Motor neuron (in vitro differentiated cells): Measurements from ENCODE around the gene MEN1. TPM values are rescaled to one million over a fixed set of nuclear protein-coding genes. Genes with fewer than 3 reads are reported as not detected.

Experiments used
- ATAC-seq, 8 experiments: fragments of 200-7000 bp; cut with Tn5 transposase; replicated peaks in 6 of 8; 2 replicates each; pipeline ENCODE4 v1.8.0; 2021; ENCODE audit warnings: mild to moderate bottlenecking in 8 of 8, moderate library complexity in 8 of 8
- H3K27ac ChIP-seq, 2 donors: fragments of 250-450 bp; sonication (Bioruptor Pico); 2 replicates each; pipeline ENCODE4 v1.9.0; 2021; ENCODE audit warnings: antibody characterized with exemption in 2 of 2, mild to moderate bottlenecking in 2 of 2, moderate library complexity in 1 of 2
- H3K4me1 ChIP-seq, 2 donors: fragments of 250-450 bp; sonication (Bioruptor Pico); replicated peaks in 1 of 2; 2 replicates each; pipeline ENCODE4 v1.6.1; 2021; ENCODE audit warnings: antibody characterized with exemption in 2 of 2, mild to moderate bottlenecking in 2 of 2, moderate library complexity in 1 of 2
- H3K4me3 ChIP-seq, 5 donors: fragments of 250-450 bp; sonication (Bioruptor Pico); 2 replicates each; pipeline ENCODE4 v1.9.0; 2021; ENCODE audit warnings: antibody characterized with exemption in 5 of 5, mild to moderate bottlenecking in 5 of 5, moderate library complexity in 4 of 5
- WGBS, 10 experiments: fragments of 450-650 bp; shearing (Covaris generic); methylation state at CpG; one replicate each; pipeline ENCODE4 v1.0.0; 2022; 5-methylcytosine and 5-hydroxymethylcytosine counted together
- in situ Hi-C, 9 experiments: fragments of 400-800 bp; cut with MboI; loops; one replicate each; pipeline ENCODE4 v1.15.0; 2021; ENCODE audit warnings: low sequenced_read_pairs in 9 of 9, low pct_unique_long_range_greater_than_20kb in 2 of 9; ENCODE audit not compliant: unreplicated experiment in 9 of 9
- total RNA-seq, 8 experiments: library from RNA; unstranded; fragments of 300-600 nt; gene quantifications; 2 replicates each; pipeline versions ENCODE4 v1.2.3 to v1.2.4, GENCODE V29; 2022

MEN1 gene
- total RNA-seq, result 10 to 100 TPM; 12.8 to 28.2 (median 17.3) TPM

DNA sequence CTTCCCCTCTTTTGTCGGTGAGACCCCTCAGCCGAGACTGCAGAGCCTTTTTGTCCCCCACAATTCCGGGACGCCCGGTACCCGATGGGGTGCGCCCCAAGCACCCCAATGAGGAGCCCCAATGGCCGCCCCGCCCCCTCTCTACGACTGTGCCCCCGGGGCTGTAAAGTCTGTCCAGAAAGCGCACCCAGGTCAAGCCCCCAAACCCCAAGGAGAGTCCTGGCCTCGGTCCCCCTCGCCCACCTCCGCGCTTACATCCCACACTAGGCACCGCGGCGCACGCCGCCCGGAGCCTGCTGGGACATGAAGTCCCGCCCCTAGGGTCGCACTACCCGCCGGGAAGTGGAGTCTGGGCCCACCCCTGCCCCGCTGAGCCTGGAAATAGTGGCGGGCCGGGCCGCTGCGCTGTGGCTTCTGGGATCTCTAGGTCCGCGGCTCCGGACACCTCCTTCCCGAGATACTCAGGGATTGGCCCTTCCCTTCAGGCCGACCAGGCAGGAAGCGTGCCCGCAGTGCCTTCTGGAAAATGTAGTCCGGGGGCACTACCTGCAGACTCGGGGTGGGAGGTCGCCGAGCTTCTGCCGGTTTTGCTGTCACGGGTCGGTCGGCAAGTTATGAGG is at the start of gene MEN1:
MEN1 (minus strand) TSS at position 281 of the 620 bp plus-strand sequence. CDS start 442 bp downstream, outside the sequence.
- in situ Hi-C loops, result no loop called here
- 0 to 5% (median 0%) methylated on average over 1 to 11 of the region's 46 CpGs; no CpG with 5 or more reads in 3 of the 10 experiments for WGBS, 10 experiments
- Histone ChIP-seq H3K4me3 (peak within 1 kb of the TSS; percentile 73 to 91 (median 86)), H3K4me1 (peaks cover 7% of the 10 kb centered on the region in 2 donors), H3K27ac (peak within 1 kb of the TSS; percentile 34 to 40)
- peak; percentile 98 to 99 (median 98) for ATAC-seq

DNA sequence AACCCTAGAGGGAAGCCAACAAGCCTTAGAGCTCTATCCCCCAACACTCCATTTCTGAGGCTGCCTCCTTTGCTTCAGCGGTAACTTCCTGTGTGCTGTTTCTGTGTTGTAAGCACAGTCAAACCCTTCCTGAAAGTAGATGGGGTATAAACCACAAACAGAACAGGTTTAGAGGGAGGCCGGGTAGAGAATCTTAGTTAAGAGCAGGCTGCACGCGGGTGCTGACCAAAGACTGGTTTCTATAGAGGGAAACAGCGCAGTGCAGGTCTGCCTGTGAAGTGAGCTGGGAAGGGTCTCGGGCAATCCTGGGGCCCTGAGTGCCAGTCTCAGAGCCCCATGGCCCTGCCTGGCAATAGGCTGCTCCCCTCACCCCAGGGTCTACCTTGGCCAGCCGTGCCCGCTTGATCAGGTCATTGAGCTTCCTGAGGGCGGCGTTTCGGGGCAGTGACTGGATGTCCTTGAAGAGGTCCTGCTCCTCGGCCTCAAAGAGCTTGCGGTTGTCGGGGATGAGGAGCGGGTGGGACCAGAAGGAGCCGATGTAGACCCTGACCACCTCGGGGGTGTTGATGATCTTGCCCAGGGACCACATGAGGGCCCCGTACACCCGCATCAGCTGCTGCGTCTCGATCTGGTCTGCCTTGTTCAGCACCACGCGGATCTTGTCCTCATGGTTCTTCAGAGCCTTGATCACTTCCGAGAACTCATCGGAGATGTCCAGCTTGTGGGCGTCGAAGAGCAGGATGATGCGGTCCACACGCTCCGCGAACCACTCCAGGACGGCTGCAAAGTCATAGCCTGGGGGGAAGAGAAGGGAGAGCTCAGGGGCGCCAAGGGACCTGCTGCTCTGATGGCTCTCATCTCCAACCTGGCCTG is 49.4 kb upstream of the MEN1 start:
- Histone ChIP-seq H3K27ac (no peak overlapping the region), H3K4me1 (peaks cover 28 to 29% of the 10 kb centered on the region in 2 donors), H3K4me3 (no peak overlapping the region)
- no peak for ATAC-seq
- 83 to 100% (median 97%) methylated on average over 1 to 16 of the region's 33 CpGs; no CpG with 5 or more reads in 3 of the 10 experiments for WGBS, 10 experiments
- in situ Hi-C loops, result no loop called here

DNA sequence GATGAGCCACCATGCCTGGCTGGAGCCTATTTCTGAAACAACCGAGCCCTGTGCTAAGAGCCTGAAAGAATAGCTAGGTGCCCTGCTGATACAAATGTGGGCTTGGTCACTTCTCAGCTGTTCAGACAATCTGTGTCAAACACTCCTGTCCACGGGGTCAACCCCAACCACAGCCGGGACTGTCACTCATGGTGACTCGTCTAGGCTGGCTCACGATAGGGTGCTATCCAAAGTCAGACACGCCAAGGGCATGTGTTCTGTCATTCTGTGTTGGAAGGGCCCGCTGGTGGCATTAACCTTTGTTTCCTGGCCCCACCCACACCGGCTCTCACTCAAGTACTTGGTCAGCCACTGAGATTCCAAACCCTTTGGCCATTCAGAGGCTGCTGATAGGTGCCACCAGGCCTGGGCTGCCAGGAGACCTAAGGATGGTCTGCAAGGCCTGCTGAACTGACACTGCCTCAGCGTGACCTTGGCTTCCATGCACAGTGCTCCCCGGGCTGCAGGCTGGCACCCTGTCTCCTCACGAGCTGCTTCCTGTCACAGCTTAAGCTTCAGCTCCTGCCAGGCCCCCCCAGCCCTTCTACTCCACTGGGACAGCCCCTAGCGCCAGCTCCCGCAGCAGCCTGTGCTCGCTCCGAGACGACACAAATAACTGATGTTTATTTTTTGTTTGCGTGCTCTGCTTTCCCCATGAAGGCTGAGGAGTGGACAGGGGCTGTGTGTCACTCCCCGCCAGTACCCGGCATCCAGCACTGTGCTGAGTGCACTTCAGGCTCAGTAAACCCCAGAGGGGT is 48.3 kb upstream of the MEN1 start:
- ATAC-seq, result no peak
- no peak overlapping the region for H3K27ac ChIP-seq
- in situ Hi-C loops, result no loop called here
- no peak overlapping the region for H3K4me3 ChIP-seq
- WGBS, 10 experiments, result 84 to 100% (median 93%) methylated on average over 1 to 7 of the region's 19 CpGs; no CpG with 5 or more reads in 6 of the 10 experiments
- peaks cover 17% of the 10 kb centered on the region in 2 donors for H3K4me1 ChIP-seq

DNA sequence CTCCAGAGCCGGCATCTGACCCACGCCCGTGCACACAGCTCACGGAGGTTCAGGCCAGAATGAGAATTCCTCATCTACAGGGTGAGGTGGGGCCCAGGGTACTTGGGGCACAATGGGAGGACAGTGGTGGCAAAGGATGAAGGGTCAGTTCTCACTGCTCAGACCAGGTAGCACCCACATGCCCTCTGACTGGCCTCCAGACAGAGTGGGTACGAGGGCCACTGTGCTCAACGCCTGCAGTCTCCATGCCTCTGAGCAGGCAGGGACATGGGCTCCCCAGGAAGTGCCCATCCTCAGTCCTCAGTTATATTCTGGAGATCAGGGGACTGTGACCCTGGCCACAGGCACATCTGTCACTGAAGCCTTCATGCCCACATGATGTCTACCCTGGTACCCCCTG is 47.1 kb upstream of the MEN1 start:
- no peak overlapping the region for H3K4me3 ChIP-seq
- peaks cover 5 to 6% of the 10 kb centered on the region in 2 donors for H3K4me1 ChIP-seq
- no peak for ATAC-seq
- H3K27ac ChIP-seq, result no peak overlapping the region
- 94 to 100% methylated on average over 3 to 4 of the region's 6 CpGs; no CpG with 5 or more reads in 8 of the 10 experiments for WGBS, 10 experiments
- in situ Hi-C loops, result no loop called here

DNA sequence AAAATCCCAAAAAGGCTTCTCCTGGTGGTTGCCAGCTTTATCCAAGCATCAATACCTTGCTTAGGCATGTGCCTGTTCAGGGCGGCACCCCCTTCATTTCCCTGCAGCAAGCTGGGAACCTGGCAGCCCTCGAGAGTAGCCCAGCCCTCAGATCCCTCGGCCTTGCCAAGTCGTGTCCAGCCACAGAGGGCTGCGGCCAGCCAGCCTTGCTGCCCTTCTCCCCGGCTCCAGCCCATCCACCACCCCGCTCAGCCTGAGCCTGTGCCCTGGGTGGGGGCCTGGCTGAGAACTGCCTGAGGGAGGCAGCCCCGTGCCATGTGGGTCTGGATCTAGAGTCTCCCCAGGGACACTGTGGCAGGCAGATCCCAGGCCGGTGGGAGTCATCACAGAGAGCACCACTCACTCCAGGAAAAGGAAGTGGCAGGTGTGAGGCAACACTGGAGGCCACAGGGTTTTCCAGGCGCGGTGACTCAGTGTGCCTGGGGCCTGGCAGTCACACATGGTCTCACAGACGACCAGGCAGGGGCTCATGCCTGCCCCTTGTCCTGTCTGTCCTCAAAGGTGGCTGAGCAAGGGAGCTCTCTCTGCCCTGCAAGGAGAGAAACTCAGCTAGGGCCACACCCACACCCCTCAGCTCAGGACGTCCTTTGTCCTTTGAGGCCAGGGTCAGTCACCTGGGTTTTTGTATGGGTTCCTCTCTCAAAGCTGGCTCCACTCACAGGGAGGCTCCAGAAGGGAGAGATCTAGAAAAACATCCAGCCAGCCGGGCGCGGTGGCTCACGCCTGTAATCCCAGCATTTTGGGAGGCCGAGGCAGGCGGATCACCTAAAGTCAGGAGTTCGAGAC is 46.3 kb upstream of the MEN1 start:
- no peaks in the 10 kb centered on the region for H3K4me1 ChIP-seq
- ATAC-seq, result peak; percentile 6 to 53 (median 18)
- no peak overlapping the region for H3K27ac ChIP-seq
- in situ Hi-C loops, result no loop called here
- 44 to 100% (median 92%) methylated on average over 2 to 8 of the region's 20 CpGs; no CpG with 5 or more reads in 4 of the 10 experiments for whole genome bisulfite sequencing, 10 experiments
- no peak overlapping the region for H3K4me3 ChIP-seq

DNA sequence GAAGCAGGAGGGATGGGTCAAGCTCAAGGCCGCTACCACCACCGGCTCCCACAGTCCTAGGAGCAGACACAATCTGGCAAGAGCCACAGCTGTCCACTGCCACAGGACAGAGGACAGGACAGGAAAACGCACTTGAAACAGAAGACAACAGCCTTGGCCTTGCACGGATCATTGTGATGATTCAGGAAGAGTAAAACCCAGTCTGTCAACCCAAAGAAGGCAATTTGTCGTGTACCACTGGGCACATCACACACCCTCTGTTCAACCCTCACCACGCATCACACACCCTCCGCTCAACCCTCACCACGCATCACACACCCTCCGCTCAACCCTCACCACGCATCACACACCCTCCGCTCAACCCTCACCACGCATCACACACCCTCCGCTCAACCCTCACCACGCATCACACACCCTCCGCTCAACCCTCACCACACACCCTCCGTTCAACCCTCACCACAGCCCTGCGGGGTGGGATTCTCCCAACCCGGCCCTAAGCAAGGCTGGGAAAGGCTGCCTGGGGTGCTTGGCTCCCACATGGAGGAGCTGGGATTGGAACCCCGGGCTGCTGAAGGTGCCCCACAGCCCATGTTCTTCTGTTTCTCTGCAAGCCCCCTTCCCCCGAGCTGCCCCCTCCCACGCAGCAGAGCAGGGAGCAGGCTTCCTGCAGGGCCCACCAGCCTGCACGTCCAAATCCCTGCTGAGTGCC is 45.4 kb upstream of the MEN1 start:
- WGBS, 10 experiments, result 40 to 100% (median 72%) methylated on average over 1 to 5 of the region's 22 CpGs; no CpG with 5 or more reads in 4 of the 10 experiments
- ATAC-seq, result no peak
- in situ Hi-C loops, result no loop called here

DNA sequence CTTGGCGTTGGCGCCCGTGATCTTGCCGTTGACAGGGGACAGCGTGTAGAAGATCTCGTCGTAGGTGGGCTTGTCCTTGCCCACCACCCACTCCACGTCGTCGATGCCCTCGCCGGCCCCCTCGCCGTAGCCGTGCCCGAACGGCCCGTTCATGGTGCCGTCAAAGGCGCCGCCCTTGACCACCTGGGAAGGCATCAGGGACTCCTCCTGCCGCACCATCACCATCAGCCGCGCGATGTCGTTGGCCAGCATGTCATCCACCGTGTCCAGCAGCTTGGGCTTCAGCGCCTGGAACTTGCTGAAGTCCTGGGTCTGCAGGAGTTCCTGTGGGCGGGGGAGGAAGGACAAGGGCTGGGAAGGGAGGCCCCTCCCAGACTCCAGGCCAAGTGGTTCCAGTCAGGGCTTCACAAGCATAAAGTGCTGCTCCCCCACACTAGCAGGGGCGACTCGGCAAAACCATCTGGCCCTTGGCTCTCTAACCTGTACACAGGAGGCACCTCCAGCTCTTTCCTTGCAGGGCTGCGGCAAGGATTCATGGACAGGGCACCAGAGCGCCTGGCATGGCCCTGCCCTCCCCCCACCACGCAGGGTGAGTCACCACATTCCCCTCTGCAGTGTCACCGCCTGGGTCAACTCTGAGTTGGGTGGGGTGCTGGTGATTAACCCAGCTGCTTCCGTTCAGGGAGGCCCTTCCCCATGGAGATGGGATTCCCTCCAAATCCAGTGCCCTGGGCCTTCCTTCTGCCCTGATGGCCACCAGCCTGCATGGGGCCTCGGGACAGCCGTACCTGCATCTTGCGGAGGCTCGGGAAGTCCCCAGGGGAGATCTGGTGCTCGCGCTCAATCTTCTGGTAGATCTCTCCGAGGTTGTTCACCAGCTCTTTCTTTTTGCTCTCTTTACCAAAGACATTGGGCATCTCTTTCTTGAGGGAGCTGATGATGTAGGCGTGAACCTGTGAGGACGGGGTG is 44.5 kb upstream of the MEN1 start:
- Histone ChIP-seq H3K4me1 (no peaks in the 10 kb centered on the region), H3K27ac (no peak overlapping the region), H3K4me3 (no peak overlapping the region)
- in situ Hi-C loops, result no loop called here
- WGBS, 10 experiments, result 0 to 100% (median 87%) methylated on average over 1 to 3 of the region's 45 CpGs; no CpG with 5 or more reads in 5 of the 10 experiments
- ATAC-seq, result peak; percentile 57 to 91 (median 70)

More for the DNA sequence above, 45.4 kb upstream of the MEN1 start:
- no peaks in the 10 kb centered on the region for H3K4me1 ChIP-seq
- H3K4me3 ChIP-seq, result no peak overlapping the region
- no peak overlapping the region for H3K27ac ChIP-seq

DNA sequence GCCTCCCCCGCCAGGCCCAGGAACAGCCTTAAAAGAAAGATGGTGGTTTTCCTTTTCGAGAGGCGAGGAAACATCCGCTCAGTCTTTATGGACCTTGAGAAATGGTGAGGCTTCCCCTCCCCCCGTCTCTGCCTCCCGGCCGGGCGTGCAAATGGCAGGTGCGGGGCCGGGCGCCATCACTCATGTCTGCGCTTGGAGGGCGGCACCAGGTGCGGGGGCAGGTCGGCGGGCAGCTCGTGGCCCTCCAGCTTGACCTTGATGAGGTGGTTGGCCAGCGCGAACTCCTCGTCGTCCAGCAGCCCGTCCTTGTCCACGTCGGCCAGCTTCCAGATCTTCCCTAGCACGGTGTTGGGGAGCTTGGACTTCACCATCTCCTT is 43.8 kb upstream of the MEN1 start:
- Histone ChIP-seq H3K4me1 (no peaks in the 10 kb centered on the region), H3K27ac (no peak overlapping the region), H3K4me3 (no peak overlapping the region)
- 80 to 100% (median 96%) methylated on average over 1 to 10 of the region's 25 CpGs; no CpG with 5 or more reads in 5 of the 10 experiments for WGBS, 10 experiments
- ATAC-seq, result no peak
- in situ Hi-C loops, result no loop called here

DNA sequence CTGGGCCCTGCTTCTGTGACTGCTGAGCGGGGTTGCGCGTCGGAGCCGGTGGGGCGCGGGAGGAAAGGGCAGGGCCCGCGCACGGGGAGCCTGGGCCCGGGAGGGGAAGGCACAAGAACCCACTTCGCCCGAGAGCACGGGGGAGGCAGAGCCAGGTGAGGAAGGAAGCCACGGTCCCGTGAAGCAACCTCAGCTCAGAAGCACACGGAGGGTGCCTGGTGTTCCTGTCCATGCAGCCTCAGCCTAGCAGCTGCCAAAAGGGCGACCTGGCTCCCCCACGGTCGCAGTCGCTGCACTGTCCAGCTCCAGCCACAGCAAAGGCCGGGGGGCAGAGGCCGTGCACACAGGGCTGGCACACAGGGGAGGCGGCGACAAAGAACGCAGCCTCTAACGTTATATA is 43.4 kb upstream of the MEN1 start:
- in situ Hi-C loops, result no loop called here

DNA sequence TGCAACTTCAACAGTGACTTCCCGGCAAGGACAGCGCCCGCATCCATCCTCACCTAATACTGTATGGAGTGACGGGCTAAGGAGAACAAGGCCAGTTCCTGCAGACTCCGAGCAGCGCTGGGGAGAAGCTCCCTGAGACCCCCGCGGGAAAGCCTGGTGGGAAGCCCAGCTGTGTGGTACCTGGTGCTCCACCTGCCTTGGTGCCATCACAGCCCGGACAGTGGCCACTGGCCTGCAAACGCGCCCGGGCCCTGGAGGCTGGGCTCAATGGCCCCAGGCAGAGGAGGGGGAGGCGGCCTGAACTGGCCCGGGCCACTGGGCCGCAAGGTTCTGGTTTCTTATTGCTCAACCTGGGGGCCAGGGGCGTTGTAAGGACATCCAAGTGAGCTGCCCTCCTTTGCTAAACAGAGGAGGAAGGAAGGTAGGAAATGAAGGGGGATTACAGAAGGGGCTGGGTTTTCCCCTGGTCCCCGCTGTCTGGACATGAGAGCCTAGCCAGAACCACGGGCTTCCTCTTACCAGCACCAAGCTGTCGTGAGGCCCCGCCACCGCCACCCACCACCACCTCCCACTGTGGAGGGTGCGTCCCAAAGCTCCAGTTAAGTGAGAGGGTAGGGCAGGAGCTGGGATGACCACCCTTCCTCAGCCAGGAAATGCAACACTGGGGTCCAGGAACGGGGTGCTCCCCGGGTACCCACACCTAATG is 42.6 kb upstream of the MEN1 start:
- 40 to 100% (median 82%) methylated on average over 1 to 11 of the region's 24 CpGs; no CpG with 5 or more reads in 3 of the 10 experiments for WGBS, 10 experiments
- Histone ChIP-seq H3K27ac (no peak overlapping the region), H3K4me3 (no peak overlapping the region), H3K4me1 (no peaks in the 10 kb centered on the region)
- no peak for ATAC-seq
- in situ Hi-C loops, result no loop called here

More for the DNA sequence above, 43.4 kb upstream of the MEN1 start:
- 80 to 100% (median 85%) methylated on average over 1 to 5 of the region's 27 CpGs; no CpG with 5 or more reads in 6 of the 10 experiments for WGBS, 10 experiments
- no peak overlapping the region for H3K27ac ChIP-seq
- ATAC-seq, result no peak
- H3K4me1 ChIP-seq, result no peaks in the 10 kb centered on the region
- H3K4me3 ChIP-seq, result no peak overlapping the region
